Measurements from ENCODE around the gene COPZ1. TPM values are rescaled to one million over a fixed set of nuclear protein-coding genes. Genes with fewer than 3 reads are reported as not detected.

COPZ1 gene
- total and polyA plus RNA-seq, 9 of the 15 experiments (the other 6 are each of a cell fraction or from before 2014, with no cell fraction given) = 137 to 487 (median 233) TPM

DNA sequence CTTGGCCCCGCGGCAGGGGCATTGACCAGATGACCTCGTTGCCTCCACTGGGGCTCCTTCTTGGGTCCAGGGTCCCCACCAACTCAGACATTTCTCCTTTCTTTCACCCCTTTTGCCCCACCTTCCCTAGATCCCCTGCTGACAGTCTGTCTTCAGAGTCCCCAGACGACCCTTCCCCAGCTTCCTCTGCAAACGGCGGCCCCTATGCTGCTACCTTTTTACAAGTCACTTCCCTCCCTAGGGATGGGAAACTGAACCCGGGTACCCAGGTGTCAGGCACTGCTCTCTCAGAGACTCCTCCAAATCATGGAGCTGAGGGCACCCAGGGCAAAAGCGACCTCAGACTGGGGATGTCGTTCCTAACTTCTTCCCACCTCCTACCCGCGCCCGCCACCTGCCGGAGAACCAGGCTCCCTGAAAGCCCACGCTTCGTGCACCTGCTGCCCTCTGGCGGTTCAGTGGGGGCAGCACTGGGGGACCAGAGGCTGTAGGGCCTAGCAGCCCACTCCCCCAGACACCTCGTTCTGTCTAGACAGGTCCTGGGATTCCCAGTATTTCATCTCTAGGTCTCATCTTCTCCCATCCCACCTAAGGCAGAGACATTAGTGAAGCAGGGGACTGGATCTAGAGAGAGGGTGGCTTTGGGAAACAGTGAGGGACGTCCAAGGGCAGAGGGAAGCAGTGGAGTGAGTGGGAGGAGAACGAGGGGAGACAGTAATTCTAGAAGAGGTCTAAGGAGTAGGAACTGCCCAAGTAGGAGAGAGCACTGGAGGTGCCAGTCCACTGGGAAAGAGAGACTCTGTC lies 54.7 kb downstream of the COPZ1 start (continued):
- TF ChIP-seq ESRRA (IDR thresholded peaks at IDR 0.05; ENCODE audit: borderline replicate concordance, low read depth) (peak; percentile 48; the same call in 1 of the 2 replicates), ZNF3 (CRISPR knock-in tag; IDR thresholded peaks at IDR 0.05) (no peak), ZNF766 (CRISPR knock-in tag; conservative IDR thresholded peaks at IDR 0.05) (no peak), MEF2A (IDR thresholded peaks at IDR 0.05; ENCODE audit: control insufficient read depth, low read depth, low read length) (no peak), CHD1 (IDR thresholded peaks at IDR 0.05; ENCODE audit: low read length) (no peak), HDAC2 (IDR thresholded peaks at IDR 0.05) (no peak), OTX1 (CRISPR knock-in tag; IDR thresholded peaks at IDR 0.05) (no peak), ZNF77 (CRISPR knock-in tag; IDR thresholded peaks at IDR 0.05) (no peak), KDM1A (IDR thresholded peaks at IDR 0.05) (peak in 1 of 2 experiments; percentile 51; a peak in 1 of 4 replicates), XRCC3 (IDR thresholded peaks at IDR 0.05) (no peak), RFX1 (IDR thresholded peaks at IDR 0.05) (no peak), SNIP1 (IDR thresholded peaks at IDR 0.05; ENCODE audit: low read depth) (no peak)
- TF ChIP-seq, protein P1, sequence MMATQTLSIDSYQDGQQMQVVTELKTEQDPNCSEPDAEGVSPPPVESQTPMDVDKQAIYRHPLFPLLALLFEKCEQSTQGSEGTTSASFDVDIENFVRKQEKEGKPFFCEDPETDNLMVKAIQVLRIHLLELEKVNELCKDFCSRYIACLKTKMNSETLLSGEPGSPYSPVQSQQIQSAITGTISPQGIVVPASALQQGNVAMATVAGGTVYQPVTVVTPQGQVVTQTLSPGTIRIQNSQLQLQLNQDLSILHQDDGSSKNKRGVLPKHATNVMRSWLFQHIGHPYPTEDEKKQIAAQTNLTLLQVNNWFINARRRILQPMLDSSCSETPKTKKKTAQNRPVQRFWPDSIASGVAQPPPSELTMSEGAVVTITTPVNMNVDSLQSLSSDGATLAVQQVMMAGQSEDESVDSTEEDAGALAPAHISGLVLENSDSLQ (IDR thresholded peaks at IDR 0.05) = 0 out of 2 replicates have a peak, but pooled peaks have one; percentile 36
- TF ChIP-seq, protein P2, sequence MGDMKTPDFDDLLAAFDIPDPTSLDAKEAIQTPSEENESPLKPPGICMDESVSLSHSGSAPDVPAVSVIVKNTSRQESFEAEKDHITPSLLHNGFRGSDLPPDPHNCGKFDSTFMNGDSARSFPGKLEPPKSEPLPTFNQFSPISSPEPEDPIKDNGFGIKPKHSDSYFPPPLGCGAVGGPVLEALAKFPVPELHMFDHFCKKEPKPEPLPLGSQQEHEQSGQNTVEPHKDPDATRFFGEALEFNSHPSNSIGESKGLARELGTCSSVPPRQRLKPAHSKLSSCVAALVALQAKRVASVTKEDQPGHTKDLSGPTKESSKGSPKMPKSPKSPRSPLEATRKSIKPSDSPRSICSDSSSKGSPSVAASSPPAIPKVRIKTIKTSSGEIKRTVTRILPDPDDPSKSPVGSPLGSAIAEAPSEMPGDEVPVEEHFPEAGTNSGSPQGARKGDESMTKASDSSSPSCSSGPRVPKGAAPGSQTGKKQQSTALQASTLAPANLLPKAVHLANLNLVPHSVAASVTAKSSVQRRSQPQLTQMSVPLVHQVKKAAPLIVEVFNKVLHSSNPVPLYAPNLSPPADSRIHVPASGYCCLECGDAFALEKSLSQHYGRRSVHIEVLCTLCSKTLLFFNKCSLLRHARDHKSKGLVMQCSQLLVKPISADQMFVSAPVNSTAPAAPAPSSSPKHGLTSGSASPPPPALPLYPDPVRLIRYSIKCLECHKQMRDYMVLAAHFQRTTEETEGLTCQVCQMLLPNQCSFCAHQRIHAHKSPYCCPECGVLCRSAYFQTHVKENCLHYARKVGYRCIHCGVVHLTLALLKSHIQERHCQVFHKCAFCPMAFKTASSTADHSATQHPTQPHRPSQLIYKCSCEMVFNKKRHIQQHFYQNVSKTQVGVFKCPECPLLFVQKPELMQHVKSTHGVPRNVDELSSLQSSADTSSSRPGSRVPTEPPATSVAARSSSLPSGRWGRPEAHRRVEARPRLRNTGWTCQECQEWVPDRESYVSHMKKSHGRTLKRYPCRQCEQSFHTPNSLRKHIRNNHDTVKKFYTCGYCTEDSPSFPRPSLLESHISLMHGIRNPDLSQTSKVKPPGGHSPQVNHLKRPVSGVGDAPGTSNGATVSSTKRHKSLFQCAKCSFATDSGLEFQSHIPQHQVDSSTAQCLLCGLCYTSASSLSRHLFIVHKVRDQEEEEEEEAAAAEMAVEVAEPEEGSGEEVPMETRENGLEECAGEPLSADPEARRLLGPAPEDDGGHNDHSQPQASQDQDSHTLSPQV (IDR thresholded peaks at IDR 0.05) = peak; percentile 90
- TF ChIP-seq, protein P3, sequence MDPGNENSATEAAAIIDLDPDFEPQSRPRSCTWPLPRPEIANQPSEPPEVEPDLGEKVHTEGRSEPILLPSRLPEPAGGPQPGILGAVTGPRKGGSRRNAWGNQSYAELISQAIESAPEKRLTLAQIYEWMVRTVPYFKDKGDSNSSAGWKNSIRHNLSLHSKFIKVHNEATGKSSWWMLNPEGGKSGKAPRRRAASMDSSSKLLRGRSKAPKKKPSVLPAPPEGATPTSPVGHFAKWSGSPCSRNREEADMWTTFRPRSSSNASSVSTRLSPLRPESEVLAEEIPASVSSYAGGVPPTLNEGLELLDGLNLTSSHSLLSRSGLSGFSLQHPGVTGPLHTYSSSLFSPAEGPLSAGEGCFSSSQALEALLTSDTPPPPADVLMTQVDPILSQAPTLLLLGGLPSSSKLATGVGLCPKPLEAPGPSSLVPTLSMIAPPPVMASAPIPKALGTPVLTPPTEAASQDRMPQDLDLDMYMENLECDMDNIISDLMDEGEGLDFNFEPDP (CRISPR knock-in tag; IDR thresholded peaks at IDR 0.05) = no peak
- TF ChIP-seq, protein P4, sequence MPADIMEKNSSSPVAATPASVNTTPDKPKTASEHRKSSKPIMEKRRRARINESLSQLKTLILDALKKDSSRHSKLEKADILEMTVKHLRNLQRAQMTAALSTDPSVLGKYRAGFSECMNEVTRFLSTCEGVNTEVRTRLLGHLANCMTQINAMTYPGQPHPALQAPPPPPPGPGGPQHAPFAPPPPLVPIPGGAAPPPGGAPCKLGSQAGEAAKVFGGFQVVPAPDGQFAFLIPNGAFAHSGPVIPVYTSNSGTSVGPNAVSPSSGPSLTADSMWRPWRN (IDR thresholded peaks at IDR 0.05; ENCODE audit: low read depth) = no peak
- TF ChIP-seq, protein P5, sequence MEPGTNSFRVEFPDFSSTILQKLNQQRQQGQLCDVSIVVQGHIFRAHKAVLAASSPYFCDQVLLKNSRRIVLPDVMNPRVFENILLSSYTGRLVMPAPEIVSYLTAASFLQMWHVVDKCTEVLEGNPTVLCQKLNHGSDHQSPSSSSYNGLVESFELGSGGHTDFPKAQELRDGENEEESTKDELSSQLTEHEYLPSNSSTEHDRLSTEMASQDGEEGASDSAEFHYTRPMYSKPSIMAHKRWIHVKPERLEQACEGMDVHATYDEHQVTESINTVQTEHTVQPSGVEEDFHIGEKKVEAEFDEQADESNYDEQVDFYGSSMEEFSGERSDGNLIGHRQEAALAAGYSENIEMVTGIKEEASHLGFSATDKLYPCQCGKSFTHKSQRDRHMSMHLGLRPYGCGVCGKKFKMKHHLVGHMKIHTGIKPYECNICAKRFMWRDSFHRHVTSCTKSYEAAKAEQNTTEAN (CRISPR knock-in tag; IDR thresholded peaks at IDR 0.05) = no peak
- TF ChIP-seq, protein P6, sequence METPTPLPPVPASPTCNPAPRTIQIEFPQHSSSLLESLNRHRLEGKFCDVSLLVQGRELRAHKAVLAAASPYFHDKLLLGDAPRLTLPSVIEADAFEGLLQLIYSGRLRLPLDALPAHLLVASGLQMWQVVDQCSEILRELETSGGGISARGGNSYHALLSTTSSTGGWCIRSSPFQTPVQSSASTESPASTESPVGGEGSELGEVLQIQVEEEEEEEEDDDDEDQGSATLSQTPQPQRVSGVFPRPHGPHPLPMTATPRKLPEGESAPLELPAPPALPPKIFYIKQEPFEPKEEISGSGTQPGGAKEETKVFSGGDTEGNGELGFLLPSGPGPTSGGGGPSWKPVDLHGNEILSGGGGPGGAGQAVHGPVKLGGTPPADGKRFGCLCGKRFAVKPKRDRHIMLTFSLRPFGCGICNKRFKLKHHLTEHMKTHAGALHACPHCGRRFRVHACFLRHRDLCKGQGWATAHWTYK (CRISPR knock-in tag; IDR thresholded peaks at IDR 0.05) = 0 out of 2 replicates have a peak, but pooled peaks have one; percentile 14
